ENCODE measurements around the gene FAM222A. TPM values are rescaled to one million over a fixed set of nuclear protein-coding genes. Genes with fewer than 3 reads are reported as not detected.

FAM222A gene
- total RNA-seq, 1 experiment from 2014 or later: 3.7 TPM

DNA sequence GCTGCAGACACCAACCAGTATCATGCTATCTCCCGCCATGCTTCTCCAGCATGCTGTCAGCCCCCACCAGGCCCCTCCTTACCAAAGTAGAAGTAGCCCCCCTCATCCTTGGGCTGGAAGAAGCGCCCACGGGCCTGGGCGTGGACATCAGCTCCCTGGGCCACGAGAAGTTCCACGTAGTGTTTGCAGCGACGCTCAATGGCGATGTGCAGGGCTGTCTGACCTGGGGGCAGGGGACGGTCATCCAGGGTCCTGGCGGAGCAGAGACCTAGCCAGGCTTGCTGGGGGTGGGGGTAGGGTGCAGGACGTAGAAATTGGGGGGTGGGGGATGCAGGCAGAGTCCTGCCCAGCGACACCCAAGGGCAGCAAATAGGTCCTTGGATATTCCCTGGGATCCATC is 86.9 kb downstream of the FAM222A start:
- no peaks in the 10 kb centered on the region for H3K36me3 ChIP-seq (ENCODE audit: control insufficient read depth in 1 of 2, insufficient read depth in 2 of 2, low read length in 2 of 2)
- no peak overlapping the region for H3K4me3 ChIP-seq (replicated peaks in 1 of 2; ENCODE audit: low read depth in 1 of 2, low read length in 2 of 2)
- H3K27me3 ChIP-seq (ENCODE audit: insufficient read depth, low read length): no peaks in the 10 kb centered on the region
- intact Hi-C loops (cut with micrococcal nuclease): no loop called here
- no peaks in the 10 kb centered on the region for H4K20me1 ChIP-seq (ENCODE audit: insufficient read depth)
- ATAC-seq (no peak), DNase-seq (ENCODE audit: low read depth, low spot score) (no peak)
- no peak for TF ChIP-seq SP1 (IDR thresholded peaks at IDR 0.05; ENCODE audit: low read depth)
- no peak for TF ChIP-seq ZNF274 (IDR thresholded peaks at IDR 0.05; ENCODE audit: low read depth, low read length)
- TF ChIP-seq ZFX (IDR thresholded peaks at IDR 0.05): no peak
- no peak for TF ChIP-seq EGR1 (IDR thresholded peaks at IDR 0.05; ENCODE audit: low read depth)
- no peak for TF ChIP-seq EZH2 (IDR thresholded peaks at IDR 0.05)
- no peak for TF ChIP-seq SRF (IDR thresholded peaks at IDR 0.05; ENCODE audit: low read depth)
- no peak for TF ChIP-seq JUND (IDR thresholded peaks at IDR 0.05)
- TF ChIP-seq REST (IDR thresholded peaks at IDR 0.05; ENCODE audit: low read depth): no peak
- no peak overlapping the region for H2AFZ ChIP-seq (ENCODE audit: low read depth, low read length, poor library complexity, severe bottlenecking)
- H3K9me3 ChIP-seq (ENCODE audit: control insufficient read depth in 1 of 2, insufficient read depth in 1 of 2, low read depth in 1 of 2, low read length in 2 of 2): no peaks in the 10 kb centered on the region
- H3K4me2 ChIP-seq (ENCODE audit: low read length): no peak overlapping the region
- H3K79me2 ChIP-seq (ENCODE audit: insufficient read depth, low read length): no peaks in the 10 kb centered on the region
- RAD21 ChIA-PET (ENCODE audit: low non-redundant PET in 1 of 2, low total read pairs in 2 of 2, uncharacterized antibody in 2 of 2, unreplicated experiment in 2 of 2): no interaction called here
- POLR2A ChIA-PET: no interaction called here
- no peak overlapping the region for H3K9ac ChIP-seq (ENCODE audit: low read length)
- H3K4me1 ChIP-seq (ENCODE audit: control insufficient read depth in 1 of 2, insufficient read depth in 2 of 2, low read length in 2 of 2): 0 out of 4 replicates have a peak, but pooled peaks cover 0 to under 1% of the 10 kb centered on the region in 2 experiments
- H3K27ac ChIP-seq (ENCODE audit: low read depth, low read length): no peak overlapping the region
- CTCF ChIA-PET: no interaction called here
- no TSS peak for BruUV-seq (replicated peaks)
- no peaks in the 10 kb centered on the region for H3K9me2 ChIP-seq (ENCODE audit: insufficient read depth)

GRCh38 chr12:109802828-109803227 is 89.2 kb downstream of the FAM222A start:
- Histone ChIP-seq H3K9me3 (ENCODE audit: control insufficient read depth in 1 of 2, insufficient read depth in 1 of 2, low read depth in 1 of 2, low read length in 2 of 2) (no peaks in the 10 kb centered on the region), H2AFZ (ENCODE audit: low read depth, low read length, poor library complexity, severe bottlenecking) (no peak overlapping the region), H3K9me2 (ENCODE audit: insufficient read depth) (no peaks in the 10 kb centered on the region), H3K27ac (ENCODE audit: low read depth, low read length) (no peak overlapping the region), H3K27me3 (ENCODE audit: insufficient read depth, low read length) (no peaks in the 10 kb centered on the region), H3K4me3 (replicated peaks in 1 of 2; ENCODE audit: low read depth in 1 of 2, low read length in 2 of 2) (no peak overlapping the region), H4K20me1 (ENCODE audit: insufficient read depth) (no peaks in the 10 kb centered on the region), H3K9ac (ENCODE audit: low read length) (no peak overlapping the region), H3K4me2 (ENCODE audit: low read length) (no peak overlapping the region), H3K79me2 (ENCODE audit: insufficient read depth, low read length) (no peaks in the 10 kb centered on the region), H3K4me1 (ENCODE audit: control insufficient read depth in 1 of 2, insufficient read depth in 2 of 2, low read length in 2 of 2) (no peaks in the 10 kb centered on the region), H3K36me3 (ENCODE audit: control insufficient read depth in 1 of 2, insufficient read depth in 2 of 2, low read length in 2 of 2) (no peaks in the 10 kb centered on the region)
- RAD21 ChIA-PET (ENCODE audit: low non-redundant PET in 1 of 2, low total read pairs in 2 of 2, uncharacterized antibody in 2 of 2, unreplicated experiment in 2 of 2): no interaction called here
- CTCF ChIA-PET: interaction anchor here (2.4 kb wide), 1 partner anchor 42 kb away, joined by 19 read pairs; no protein-coding TSS in a partner anchor
- POLR2A ChIA-PET: no interaction called here
- intact Hi-C loops (cut with micrococcal nuclease): no loop called here
- no peak for DNase-seq (ENCODE audit: low read depth, low spot score)
- BruUV-seq (replicated peaks): no TSS peak
- ATAC-seq: no peak
- no peak for TF ChIP-seq REST (IDR thresholded peaks at IDR 0.05; ENCODE audit: low read depth)
- TF ChIP-seq EGR1 (IDR thresholded peaks at IDR 0.05; ENCODE audit: low read depth): no peak
- no peak for TF ChIP-seq POLR2A (IDR thresholded peaks at IDR 0.05; ENCODE audit: borderline replicate concordance, extremely low read depth, insufficient read depth, insufficient read length)
- no peak for TF ChIP-seq CBX3 (IDR thresholded peaks at IDR 0.05; ENCODE audit: low read depth)
- no peak for TF ChIP-seq SP1 (IDR thresholded peaks at IDR 0.05; ENCODE audit: low read depth)
- no peak for TF ChIP-seq CEBPB (IDR thresholded peaks at IDR 0.05; ENCODE audit: low read depth)
- TF ChIP-seq, protein P1, sequence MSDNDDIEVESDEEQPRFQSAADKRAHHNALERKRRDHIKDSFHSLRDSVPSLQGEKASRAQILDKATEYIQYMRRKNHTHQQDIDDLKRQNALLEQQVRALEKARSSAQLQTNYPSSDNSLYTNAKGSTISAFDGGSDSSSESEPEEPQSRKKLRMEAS (IDR thresholded peaks at IDR 0.05): no peak
